Spleen (tissue), 11 donors: ENCODE measurements around the gene SUSD6. TPM values are rescaled to one million over a fixed set of nuclear protein-coding genes. Genes with fewer than 3 reads are reported as not detected.

Experiments
- DNase-seq: peaks from one replicate; pipeline ENCODE4 v3.0.0-alpha.2; 2020
- H3K27ac ChIP-seq, 8 donors: fragments of 200-600 bp; sonication (generic) in 7 of 8; 1 replicate in 4 of 8; 2 replicates in 4 of 8; pipeline versions ENCODE4 v1.5.0 to v1.8.0; 2016 to 2021; ENCODE audit warnings: inconsistent platforms in 4 of 8, mild to moderate bottlenecking in 4 of 8, moderate library complexity in 1 of 8
- H3K27me3 ChIP-seq, 7 donors: fragments of 200-600 bp; sonication (generic) in 6 of 7; replicated peaks in 1 of 7; 1 replicate in 4 of 7; 2 replicates in 3 of 7; pipeline versions ENCODE4 v1.5.0 to v1.8.0; 2016 to 2021; ENCODE audit warnings: inconsistent platforms in 3 of 7, mild to moderate bottlenecking in 1 of 7
- H3K36me3 ChIP-seq, 6 donors: fragments of 200-600 bp; sonication (generic) in 5 of 6; 1 replicate in 4 of 6; 2 replicates in 2 of 6; pipeline versions ENCODE4 v1.5.0 to v1.8.0; 2016 to 2021; ENCODE audit warnings: inconsistent platforms in 2 of 6
- H3K4me1 ChIP-seq, 6 donors: fragments of 200-600 bp; sonication (generic) in 5 of 6; 1 replicate in 3 of 6; 2 replicates in 3 of 6; pipeline versions ENCODE4 v1.5.0 to v1.8.0; 2016 to 2021; ENCODE audit warnings: inconsistent platforms in 3 of 6
- H3K4me3 ChIP-seq, 8 donors: fragments of 200-600 bp; sonication (generic) in 7 of 8; 1 replicate in 4 of 8; 2 replicates in 4 of 8; pipeline versions ENCODE4 v1.5.0 to v1.8.0; 2016 to 2021; ENCODE audit warnings: inconsistent platforms in 4 of 8, mild to moderate bottlenecking in 4 of 8, moderate library complexity in 2 of 8
- H3K9me3 ChIP-seq, 8 donors: fragments of 200-600 bp; sonication (generic) in 7 of 8; 1 replicate in 4 of 8; 2 replicates in 4 of 8; pipeline versions ENCODE4 v1.5.0 to v1.8.0; 2016 to 2021; ENCODE audit warnings: inconsistent platforms in 4 of 8
- POLR2A ChIP-seq, 3 donors: fragments of 450-650 bp; IDR thresholded peaks; one replicate each; pipeline ENCODE4 v1.5.1; 2017; ENCODE audit warnings: antibody characterized with exemption in 3 of 3, mild to moderate bottlenecking in 1 of 3
- POLR2AphosphoS5 ChIP-seq, 3 donors: sonication (generic); formaldehyde crosslinking; IDR thresholded peaks; one replicate each; pipeline ENCODE4 v1.5.1; 2017; ENCODE audit warnings: antibody characterized with exemption in 3 of 3
- WGBS, 5 donors: extraction: QIAGEN DNeasy Blood & Tissue Kit in 3 of 5; methylation state at CpG; one replicate each; pipeline versions ENCODE4 v1.1.5 to v1.1.7; 2013 to 2018; 5-methylcytosine and 5-hydroxymethylcytosine counted together
- intact Hi-C: fragments of 100-400 bp; cut with DNase I; formaldehyde crosslinking; loops from one replicate; pipeline ENCODE4 v1.15.0; 2023; ENCODE audit warnings: low total_unique reads
- polyA plus RNA-seq, 3 donors: library from polyadenylated mRNA; stranded (reverse); fragments of 200-250 nt; gene quantifications; one replicate each; pipeline ENCODE4 v1.2.1, GENCODE V29; 2013
- total RNA-seq, 7 donors: library from RNA; depleted of rRNA in 3 of 7; stranded (reverse); fragments of >200 nt in 3 of 7; fragmentation: NEBNext Ultra II Directional in 4 of 7; extraction: Animal tissue kit (Norgen Biotek cat#: 25700) in 4 of 7; gene quantifications; one replicate each; pipeline versions ENCODE4 v1.1.0 to v1.2.1, GENCODE V29; 2016 to 2021
- TF ChIP-seq, protein P1 (sequence below), 11 experiments: fragments of 200-600 bp in 7 of 11; fragments of 450-650 bp in 4 of 11; sonication (generic) in 4 of 11; IDR thresholded peaks in 8 of 11; conservative IDR thresholded peaks in 3 of 11; 1 replicate in 7 of 11; 2 replicates in 4 of 11; pipeline versions ENCODE4 v1.4.0 to v1.8.0; 2016 to 2021; ENCODE audit warnings: antibody characterized with exemption in 11 of 11, inconsistent platforms in 4 of 11, mild to moderate bottlenecking in 1 of 11
- donor health status: healthy with polysubstance abuse.
- donor health status: DM: no; HTN: no; CAD: no; lungs with moderate emphysema.
- donor health status: DM: no; HTN: no; CAD: no.
- donor health status: Bipolar disorder and iron deficiency.
- donor health status: healthy.
- donor health status: DM: no; HTN: no; CAD: no.
- donor health status: DM: yes; HTN: yes; CAD: no.

Gene SUSD6
- total and polyA plus RNA-seq, 10 donors = 10.7 to 120 (median 86.4) TPM

DNA sequence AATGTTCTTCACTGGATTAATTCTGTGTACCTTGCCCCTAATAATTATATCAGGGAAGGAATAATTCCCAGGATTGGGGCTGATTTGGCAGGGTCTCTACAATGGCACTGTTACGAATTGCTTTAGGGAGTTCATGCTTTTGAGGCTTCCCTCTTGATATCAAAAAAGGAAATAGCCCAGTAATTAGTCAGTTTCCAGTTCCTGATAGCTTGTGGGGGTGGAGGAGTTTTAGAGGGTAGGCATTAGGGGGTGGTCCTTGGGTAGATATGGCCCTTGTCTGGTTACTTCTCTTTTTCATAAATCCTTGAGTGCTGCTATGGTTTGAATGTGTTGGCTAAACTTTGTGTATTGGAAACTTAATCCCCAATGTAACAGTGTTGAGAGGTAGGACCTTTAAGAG lies 149.4 kb downstream of the SUSD6 start:
- H3K4me1 ChIP-seq = peaks cover 0 to 22% (median 3%) of the 10 kb centered on the region in 6 donors
- no peaks in the 10 kb centered on the region for H3K27me3 ChIP-seq
- no peak for DNase-seq
- TF ChIP-seq, protein P1, sequence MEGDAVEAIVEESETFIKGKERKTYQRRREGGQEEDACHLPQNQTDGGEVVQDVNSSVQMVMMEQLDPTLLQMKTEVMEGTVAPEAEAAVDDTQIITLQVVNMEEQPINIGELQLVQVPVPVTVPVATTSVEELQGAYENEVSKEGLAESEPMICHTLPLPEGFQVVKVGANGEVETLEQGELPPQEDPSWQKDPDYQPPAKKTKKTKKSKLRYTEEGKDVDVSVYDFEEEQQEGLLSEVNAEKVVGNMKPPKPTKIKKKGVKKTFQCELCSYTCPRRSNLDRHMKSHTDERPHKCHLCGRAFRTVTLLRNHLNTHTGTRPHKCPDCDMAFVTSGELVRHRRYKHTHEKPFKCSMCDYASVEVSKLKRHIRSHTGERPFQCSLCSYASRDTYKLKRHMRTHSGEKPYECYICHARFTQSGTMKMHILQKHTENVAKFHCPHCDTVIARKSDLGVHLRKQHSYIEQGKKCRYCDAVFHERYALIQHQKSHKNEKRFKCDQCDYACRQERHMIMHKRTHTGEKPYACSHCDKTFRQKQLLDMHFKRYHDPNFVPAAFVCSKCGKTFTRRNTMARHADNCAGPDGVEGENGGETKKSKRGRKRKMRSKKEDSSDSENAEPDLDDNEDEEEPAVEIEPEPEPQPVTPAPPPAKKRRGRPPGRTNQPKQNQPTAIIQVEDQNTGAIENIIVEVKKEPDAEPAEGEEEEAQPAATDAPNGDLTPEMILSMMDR (IDR thresholded peaks at IDR 0.05 in 8 of 11, conservative IDR thresholded peaks at IDR 0.05 in 3 of 11) = no peak
- TF ChIP-seq POLR2AphosphoS5 (IDR thresholded peaks at IDR 0.05) (no peak), POLR2A (IDR thresholded peaks at IDR 0.05) (no peak)
- no peaks in the 10 kb centered on the region for H3K36me3 ChIP-seq
- peak overlapping the region in 6 of 8 donors; percentile 41 to 65 (median 53) for H3K27ac ChIP-seq
- H3K9me3 ChIP-seq = no peaks in the 10 kb centered on the region
- intact Hi-C loops = no loop called here
- WGBS, 5 donors = 24 to 65% (median 41%) methylated on average over 1 of the region's 1 CpG
- H3K4me3 ChIP-seq = no peak overlapping the region

DNA sequence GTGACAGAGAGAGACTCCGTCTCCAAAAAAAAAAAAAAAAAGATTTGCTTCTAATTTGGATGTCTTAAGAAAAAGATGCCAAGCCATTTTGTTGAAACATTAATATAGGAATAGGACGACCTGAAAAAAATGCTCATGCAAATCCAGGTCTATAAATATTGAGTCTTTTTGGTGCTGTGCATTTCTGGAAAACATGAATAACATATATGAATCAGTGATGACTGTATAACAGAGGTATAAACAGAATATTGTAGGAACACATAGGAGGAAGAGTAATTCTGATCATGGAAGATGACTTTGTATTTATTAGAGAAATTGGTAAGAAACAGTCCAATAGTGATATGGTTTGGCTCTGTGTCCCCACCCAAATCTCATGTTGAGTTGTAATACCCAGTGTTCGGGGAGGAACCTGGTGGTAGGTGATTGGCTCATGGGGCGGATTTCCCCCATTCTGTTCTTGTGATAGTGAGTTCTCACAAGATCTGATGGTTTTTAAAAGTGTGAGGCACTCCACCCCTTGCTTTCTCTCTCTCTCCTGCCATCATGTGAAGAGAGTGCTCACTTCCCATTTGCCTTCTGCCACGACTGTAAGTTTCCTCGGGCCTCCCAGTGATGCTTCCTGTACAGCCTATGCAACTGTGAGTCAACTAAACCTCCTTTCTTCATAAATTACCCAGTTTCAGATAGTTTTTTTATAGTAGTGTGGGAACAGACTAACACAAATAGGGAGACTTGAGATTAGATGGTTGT lies 152.5 kb downstream of the SUSD6 start:
- H3K27ac ChIP-seq = no peak overlapping the region
- no peak overlapping the region for H3K4me3 ChIP-seq
- DNase-seq = no peak
- TF ChIP-seq, protein P1 (IDR thresholded peaks at IDR 0.05 in 8 of 11, conservative IDR thresholded peaks at IDR 0.05 in 3 of 11) = no peak
- no peak for TF ChIP-seq POLR2AphosphoS5 (IDR thresholded peaks at IDR 0.05)
- TF ChIP-seq POLR2A (IDR thresholded peaks at IDR 0.05) = no peak
- H3K27me3 ChIP-seq = no peaks in the 10 kb centered on the region
- no peaks in the 10 kb centered on the region for H3K9me3 ChIP-seq
- peaks cover 14 to 36% (median 19%) of the 10 kb centered on the region in 6 donors for H3K4me1 ChIP-seq
- 65 to 75% (median 70%) methylated on average over 6 of the region's 6 CpGs for WGBS, 5 donors
- peaks cover 3 to 11% (median 9%) of the 10 kb centered on the region in 6 donors for H3K36me3 ChIP-seq
- intact Hi-C loops = no loop called here

Other genes with a start within 250 kb of the SUSD6 start
- 100 to 1,000 TPM in 4 of 7 donors, 10 to 100 TPM in 3; 53.5 to 133 (median 117) TPM for gene ERH, start 213.3 kb upstream of the SUSD6 start, total RNA-seq
- 100 to 1,000 TPM; 123 to 182 (median 174) TPM for gene ERH, start 213.3 kb upstream of the SUSD6 start, polyA plus RNA-seq
- gene SLC39A9, start 212.9 kb upstream of the SUSD6 start, total RNA-seq = 10 to 100 TPM; 36.4 to 55.8 (median 46.5) TPM
- gene SLC39A9, start 212.9 kb upstream of the SUSD6 start, polyA plus RNA-seq = 10 to 100 TPM; 11.8 to 14.2 (median 12.3) TPM
- under 1 TPM in 6 of 7 donors, not detected in 1; 0.07 to 0.46 (median 0.22) TPM for gene PLEKHD1, start 126.9 kb upstream of the SUSD6 start, total RNA-seq
- under 1 TPM; 0.06 to 0.17 (median 0.09) TPM for gene PLEKHD1, start 126.9 kb upstream of the SUSD6 start, polyA plus RNA-seq
- not detected for gene CCDC177, start 36.7 kb upstream of the SUSD6 start, total RNA-seq
- not detected for gene CCDC177, start 36.7 kb upstream of the SUSD6 start, polyA plus RNA-seq
- gene SRSF5, start 155.5 kb downstream of the SUSD6 start, total RNA-seq = 100 to 1,000 TPM; 416 to 612 (median 512) TPM
- 100 to 1,000 TPM; 366 to 491 (median 381) TPM for gene SRSF5, start 155.5 kb downstream of the SUSD6 start, polyA plus RNA-seq
- not detected for gene SLC10A1, start 185.6 kb downstream of the SUSD6 start, total RNA-seq
- not detected for gene SLC10A1, start 185.6 kb downstream of the SUSD6 start, polyA plus RNA-seq